Small intestine (tissue), 7 donors: Measurements from ENCODE around the gene RNF123. TPM values are rescaled to one million over a fixed set of nuclear protein-coding genes. Genes with fewer than 3 reads are reported as not detected.

ENCODE experiments used
- DNase-seq, 2 donors: peaks; one replicate each; pipeline versions ENCODE4 v3.0.0 to v3.0.0-alpha.2; 2013
- FAIRE-seq: peaks from 2 replicates; lab custom pipeline; 2012; peaks lifted over from hg19 to GRCh38; lab: Jason Lieb, UNC
- H3K27ac ChIP-seq, 3 donors: one replicate each; pipeline ENCODE4 v1.5.1; 2013; ENCODE audit warnings: low read length in 2 of 3, mild to moderate bottlenecking in 2 of 3, control low read depth in 1 of 3, inconsistent platforms in 1 of 3, low read depth in 1 of 3, moderate library complexity in 1 of 3
- H3K27me3 ChIP-seq, 3 donors: one replicate each; pipeline ENCODE4 v1.6.1; 2013; ENCODE audit warnings: low read length in 3 of 3, inconsistent platforms in 1 of 3; ENCODE audit not compliant: control insufficient read depth in 3 of 3, insufficient read depth in 3 of 3
- H3K36me3 ChIP-seq, 3 donors: one replicate each; pipeline ENCODE4 v1.6.1; 2013; ENCODE audit warnings: low read length in 3 of 3, inconsistent platforms in 1 of 3, low read depth in 1 of 3, mild to moderate bottlenecking in 1 of 3, moderate library complexity in 1 of 3; ENCODE audit not compliant: control insufficient read depth in 3 of 3, insufficient read depth in 2 of 3
- H3K4me1 ChIP-seq, 3 donors: one replicate each; pipeline ENCODE4 v1.6.1; 2013; ENCODE audit warnings: low read length in 2 of 3, inconsistent platforms in 1 of 3, low read depth in 1 of 3, mild to moderate bottlenecking in 1 of 3, moderate library complexity in 1 of 3; ENCODE audit not compliant: control insufficient read depth in 3 of 3, insufficient read depth in 2 of 3
- H3K4me3 ChIP-seq, 3 donors: one replicate each; pipeline ENCODE4 v1.5.1; 2013; ENCODE audit warnings: low read length in 3 of 3, control low read depth in 1 of 3, inconsistent platforms in 1 of 3, low read depth in 1 of 3, mild to moderate bottlenecking in 1 of 3, moderate library complexity in 1 of 3
- H3K9me3 ChIP-seq, 2 donors: one replicate each; pipeline ENCODE4 v1.6.1; 2013; ENCODE audit warnings: low read depth in 1 of 2, low read length in 1 of 2; ENCODE audit not compliant: control insufficient read depth in 2 of 2, insufficient read depth in 1 of 2
- WGBS, 3 donors: extraction: QIAGEN DNeasy Blood & Tissue Kit; methylation state at CpG; one replicate each; pipeline ENCODE4 v1.1.7; 2013; 5-methylcytosine and 5-hydroxymethylcytosine counted together
- polyA plus RNA-seq, 4 donors: library from polyadenylated mRNA; stranded (reverse) in 3 of 4; unstranded in 1 of 4; fragments of 200-250 nt in 3 of 4; fragments of 120-200 nt in 1 of 4; gene quantifications; one replicate each; pipeline versions ENCODE4 v1.2.1 to v1.2.3, GENCODE V29; 2013
- donor health status: healthy with polysubstance abuse.
- donor health status: control.
- donor health status: control.
- donor health status: Bipolar disorder and iron deficiency.
- donor health status: healthy.

RNF123 gene
- polyA plus RNA-seq, 4 donors, result 31.7 to 59.9 (median 38.0) TPM

GRCh38 chr3:49723628-49724551 is 34.5 kb downstream of the RNF123 start, which contains the start of gene GMPPB:
Gene GMPPB (minus strand): TSS chr3:49723951. CDS start chr3:49723726, 225 bp downstream.
- Histone ChIP-seq H3K27ac (peak within 1 kb of the TSS; percentile 97 to 99 (median 99)), H3K9me3 (no peaks in the 10 kb centered on the region), H3K4me3 (peak within 1 kb of the TSS; percentile 78 to 98 (median 86)), H3K27me3 (no peaks in the 10 kb centered on the region), H3K4me1 (peaks cover 0 to 24% (median 0%) of the 10 kb centered on the region in 3 donors), H3K36me3 (peaks cover 0 to 64% (median 4%) of the 10 kb centered on the region in 3 donors)
- no peak for FAIRE-seq
- peak; percentile 98 for DNase-seq
- 0 to 1% (median 1%) methylated on average over 95 to 102 of the region's 102 CpGs for WGBS, 3 donors

GRCh38 chr3:49724586-49724985 is 35.2 kb downstream of the RNF123 start:
- DNase-seq, result peak; percentile 46 to 55
- Histone ChIP-seq H3K4me1 (peaks cover 0 to 19% (median 0%) of the 10 kb centered on the region in 3 donors), H3K36me3 (peaks cover 0 to 68% (median 4%) of the 10 kb centered on the region in 3 donors), H3K9me3 (no peaks in the 10 kb centered on the region), H3K27ac (peak overlapping the region; percentile 90 to 99 (median 91)), H3K27me3 (no peaks in the 10 kb centered on the region), H3K4me3 (peak overlapping the region in 2 of 3 donors; percentile 64 to 86)
- no peak for FAIRE-seq
- 20 to 25% (median 21%) methylated on average over 6 of the region's 6 CpGs for WGBS, 3 donors

GRCh38 chr3:49725906-49726681 is 36.7 kb downstream of the RNF123 start:
- Histone ChIP-seq H3K36me3 (peaks cover 4 to 72% (median 6%) of the 10 kb centered on the region in 3 donors), H3K4me1 (peaks cover 0 to 19% (median 0%) of the 10 kb centered on the region in 3 donors), H3K4me3 (no peak overlapping the region), H3K9me3 (no peaks in the 10 kb centered on the region), H3K27ac (peak overlapping the region in 2 of 3 donors; percentile 30 to 47), H3K27me3 (no peaks in the 10 kb centered on the region)
- FAIRE-seq (no peak), DNase-seq (peak in 1 of 2 donors; percentile 83)
- WGBS, 3 donors, result 54 to 77% (median 56%) methylated on average over 11 of the region's 11 CpGs

GRCh38 chr3:49727154-49727923 is 38.0 kb downstream of the RNF123 start:
- DNase-seq (peak in 1 of 2 donors; percentile 65), FAIRE-seq (no peak)
- Histone ChIP-seq H3K27ac (no peak overlapping the region), H3K36me3 (peaks cover 6 to 69% (median 8%) of the 10 kb centered on the region in 3 donors), H3K4me1 (peaks cover 0 to 19% (median 0%) of the 10 kb centered on the region in 3 donors), H3K4me3 (no peak overlapping the region), H3K9me3 (no peaks in the 10 kb centered on the region), H3K27me3 (no peaks in the 10 kb centered on the region)
- WGBS, 3 donors, result 84 to 88% (median 86%) methylated on average over 18 to 19 of the region's 19 CpGs

GRCh38 chr3:49727924-49728361 is 38.6 kb downstream of the RNF123 start:
- peaks cover 0 to 14% (median 0%) of the 10 kb centered on the region in 3 donors for H3K4me1 ChIP-seq
- no peak overlapping the region for H3K27ac ChIP-seq
- no peaks in the 10 kb centered on the region for H3K27me3 ChIP-seq
- H3K9me3 ChIP-seq, result no peaks in the 10 kb centered on the region
- DNase-seq, result no peak
- WGBS, 3 donors, result 95 to 96% (median 95%) methylated on average over 15 of the region's 15 CpGs
- peaks cover 10 to 69% (median 14%) of the 10 kb centered on the region in 3 donors for H3K36me3 ChIP-seq
- no peak overlapping the region for H3K4me3 ChIP-seq
- no peak for FAIRE-seq

GRCh38 chr3:49729966-49730609 is 40.7 kb downstream of the RNF123 start:
- Histone ChIP-seq H3K27me3 (no peaks in the 10 kb centered on the region), H3K27ac (no peak overlapping the region), H3K4me3 (no peak overlapping the region), H3K4me1 (peaks cover 0 to 2% (median 0%) of the 10 kb centered on the region in 3 donors), H3K9me3 (no peaks in the 10 kb centered on the region), H3K36me3 (peaks cover 13 to 77% (median 16%) of the 10 kb centered on the region in 3 donors)
- FAIRE-seq, result no peak
- no peak for DNase-seq
- WGBS, 3 donors, result 94 to 100% (median 98%) methylated on average over 4 of the region's 4 CpGs

GRCh38 chr3:49732597-49732996 is 43.2 kb downstream of the RNF123 start:
- H3K9me3 ChIP-seq, result no peaks in the 10 kb centered on the region
- H3K27ac ChIP-seq, result no peak overlapping the region
- H3K4me1 ChIP-seq, result no peaks in the 10 kb centered on the region
- no peak for FAIRE-seq
- H3K36me3 ChIP-seq, result peaks cover 12 to 68% (median 19%) of the 10 kb centered on the region in 3 donors
- no peak for DNase-seq
- H3K27me3 ChIP-seq, result no peaks in the 10 kb centered on the region
- no peak overlapping the region for H3K4me3 ChIP-seq
- WGBS, 3 donors, result 73 to 87% (median 85%) methylated on average over 11 of the region's 11 CpGs
